Neural cell (in vitro differentiated cells): ENCODE results near the gene SORCS1. TPM values are rescaled to one million over a fixed set of nuclear protein-coding genes. Genes with fewer than 3 reads are reported as not detected.

Experiments used
- H2AFZ ChIP-seq: fragments of 200-600, 300-800 bp; sonication (generic), shearing (Covaris generic); 2 replicates; pipeline ENCODE4 v1.6.0; 2014; ENCODE audit warnings: low read depth, mild to moderate bottlenecking, antibody characterized with exemption, low read length, moderate library complexity
- H3F3A ChIP-seq: fragments of 200-600 bp; shearing (Covaris generic); 2 replicates; pipeline ENCODE4 v1.6.1; 2016; ENCODE audit warnings: mild to moderate bottlenecking, moderate library complexity, mixed read lengths, antibody characterized with exemption, low read length; ENCODE audit not compliant: insufficient read depth, poor library complexity, severe bottlenecking
- H3K27ac ChIP-seq: fragments of 200-600, 300-800 bp; sonication (generic), shearing (Covaris generic); 2 replicates; pipeline ENCODE4 v1.5.1; 2014; ENCODE audit warnings: mild to moderate bottlenecking, low read length, moderate library complexity
- H3K27me3 ChIP-seq: fragments of 300-800, 200-600 bp; sonication (generic), shearing (Covaris generic); 2 replicates; pipeline ENCODE4 v1.6.0; 2014; ENCODE audit warnings: mild to moderate bottlenecking, low read depth, low read length, moderate library complexity; ENCODE audit not compliant: insufficient read depth
- H3K36me3 ChIP-seq: fragments of 300-800, 200-600 bp; sonication (generic), shearing (Covaris generic); 2 replicates; pipeline ENCODE4 v1.5.1; 2014; ENCODE audit warnings: mild to moderate bottlenecking, antibody characterized with exemption, low read length, moderate library complexity; ENCODE audit not compliant: insufficient read depth
- H3K4me2 ChIP-seq: fragments of 300-800, 200-600 bp; sonication (generic), shearing (Covaris generic); 2 replicates; pipeline ENCODE4 v1.6.0; 2014; ENCODE audit warnings: mild to moderate bottlenecking, low read length
- H3K4me3 ChIP-seq: fragments of 300-800, 200-600 bp; sonication (generic), shearing (Covaris generic); 2 replicates; pipeline ENCODE4 v1.5.1; 2014; ENCODE audit warnings: mild to moderate bottlenecking, low read length, moderate library complexity
- H3K79me2 ChIP-seq: fragments of 200-600 bp; shearing (Covaris generic); replicated peaks from 2 replicates; pipeline ENCODE4 v1.6.0; 2014; ENCODE audit warnings: mild to moderate bottlenecking, low read length, moderate library complexity; ENCODE audit not compliant: insufficient read depth
- H3K9ac ChIP-seq: fragments of 300-800, 200-600 bp; sonication (generic), shearing (Covaris generic); 2 replicates; pipeline ENCODE4 v1.6.1; 2016; ENCODE audit warnings: mild to moderate bottlenecking, low read length, mixed read lengths
- H3K9me2 ChIP-seq: fragments of 200-600 bp; shearing (Covaris generic); 2 replicates; pipeline ENCODE4 v1.6.1; 2016; ENCODE audit warnings: mild to moderate bottlenecking, low read length, mixed read lengths; ENCODE audit not compliant: insufficient read depth
- H3K9me3 ChIP-seq: fragments of 200-600, 300-800 bp; sonication (generic), shearing (Covaris generic); 2 replicates; pipeline ENCODE4 v1.6.1; 2016; ENCODE audit warnings: mild to moderate bottlenecking, mixed run types, low read length, moderate library complexity, mixed read lengths
- H4K20me1 ChIP-seq: fragments of 200-600 bp; shearing (Covaris generic); 2 replicates; pipeline ENCODE4 v1.6.1; 2016; ENCODE audit warnings: mild to moderate bottlenecking, mixed run types; ENCODE audit not compliant: insufficient read depth
- CTCF ChIP-seq: fragments of 450-650 bp; IDR thresholded peaks from 2 replicates; pipeline ENCODE4 v1.5.1; 2014; ENCODE audit warnings: antibody characterized with exemption, mild to moderate bottlenecking, moderate library complexity; ENCODE audit not compliant: poor library complexity, severe bottlenecking
- EP300 ChIP-seq: fragments of 450-650 bp; conservative IDR thresholded peaks from 2 replicates; pipeline ENCODE4 v1.6.1; 2014; ENCODE audit warnings: antibody characterized with exemption, mild to moderate bottlenecking, moderate library complexity; ENCODE audit not compliant: poor library complexity, severe bottlenecking
- EZH2 ChIP-seq: fragments of 200-600, 300-800 bp; shearing (Covaris generic), sonication (generic); IDR thresholded peaks from 2 replicates; pipeline ENCODE4 v1.6.1; 2014; ENCODE audit warnings: antibody characterized with exemption, low read length, borderline replicate concordance, mild to moderate bottlenecking; ENCODE audit not compliant: insufficient read depth, poor library complexity, severe bottlenecking
- MXI1 ChIP-seq: fragments of 450-650 bp; conservative IDR thresholded peaks from 2 replicates; pipeline ENCODE4 v1.6.1; 2014; ENCODE audit warnings: antibody characterized with exemption, mild to moderate bottlenecking; ENCODE audit not compliant: poor library complexity, severe bottlenecking
- POLR2AphosphoS5 ChIP-seq: IDR thresholded peaks from 2 replicates; pipeline ENCODE4 v1.6.1; 2012
- RAD21 ChIP-seq: fragments of 450-650 bp; conservative IDR thresholded peaks from 2 replicates; pipeline ENCODE4 v1.6.1; 2014; ENCODE audit warnings: antibody characterized with exemption, mild to moderate bottlenecking, moderate library complexity
- REST ChIP-seq: IDR thresholded peaks from 2 replicates; pipeline ENCODE4 v1.6.1; 2012; ENCODE audit warnings: borderline replicate concordance
- SMC3 ChIP-seq: fragments of 450-650 bp; conservative IDR thresholded peaks from 2 replicates; pipeline ENCODE4 v1.6.1; 2014; ENCODE audit warnings: antibody characterized with exemption, mild to moderate bottlenecking, moderate library complexity; ENCODE audit not compliant: poor library complexity
- TAF1 ChIP-seq: IDR thresholded peaks from 2 replicates; pipeline ENCODE4 v1.6.1; 2012; ENCODE audit warnings: low read depth
- polyA plus RNA-seq: library from polyadenylated mRNA; depleted of rRNA; stranded (reverse); fragments of >200 nt; gene quantifications from 2 replicates; pipeline ENCODE4 v1.2.3, GENCODE V29; 2014

The SORCS1 gene
- polyA plus RNA-seq, 1 donor from 2014 or later, result 27.0 TPM

- no peak overlapping the region for H2AFZ ChIP-seq
- H3K9me2 ChIP-seq, result no peaks in the 10 kb centered on the region
- no peak overlapping the region for H3K27ac ChIP-seq
- H3K4me2 ChIP-seq, result no peak overlapping the region
- H3K27me3 ChIP-seq, result no peaks in the 10 kb centered on the region
- H3K79me2 ChIP-seq, result no peaks in the 10 kb centered on the region
- no peak for TF ChIP-seq MXI1
- TF ChIP-seq POLR2AphosphoS5, result no peak
- no peak for TF ChIP-seq EZH2
- no peak for TF ChIP-seq RAD21
- TF ChIP-seq REST, result no peak
- TF ChIP-seq SMC3, result no peak
- no peak for TF ChIP-seq CTCF
- no peak for TF ChIP-seq TAF1
- no peak for TF ChIP-seq EP300
- H3K36me3 ChIP-seq, result no peaks in the 10 kb centered on the region
- no peak overlapping the region for H3K9ac ChIP-seq
- no peaks in the 10 kb centered on the region for H3F3A ChIP-seq
- H3K9me3 ChIP-seq, result no peaks in the 10 kb centered on the region
- H3K4me3 ChIP-seq, result no peak overlapping the region
- H4K20me1 ChIP-seq, result no peaks in the 10 kb centered on the region
Observed at GRCh38 chr10:106643473-106643872, 521.0 kb downstream of the SORCS1 start.

GRCh38 chr10:106637873-106638272 is 526.6 kb downstream of the SORCS1 start:
- TF ChIP-seq POLR2AphosphoS5, result no peak
- TF ChIP-seq RAD21, result no peak
- no peak for TF ChIP-seq CTCF
- no peak for TF ChIP-seq SMC3
- TF ChIP-seq REST, result no peak
- no peak for TF ChIP-seq EZH2
- no peak for TF ChIP-seq EP300
- no peak for TF ChIP-seq TAF1
- TF ChIP-seq MXI1, result no peak
- Histone ChIP-seq H3K27ac (no peak overlapping the region), H3K79me2 (no peaks in the 10 kb centered on the region), H3K9me2 (no peaks in the 10 kb centered on the region), H2AFZ (no peak overlapping the region), H3F3A (no peaks in the 10 kb centered on the region), H3K36me3 (no peaks in the 10 kb centered on the region), H3K27me3 (no peaks in the 10 kb centered on the region), H3K4me3 (no peak overlapping the region), H3K9me3 (no peaks in the 10 kb centered on the region), H4K20me1 (no peaks in the 10 kb centered on the region), H3K4me2 (no peak overlapping the region), H3K9ac (no peak overlapping the region)
